Smooth muscle cell (in vitro differentiated cells): ENCODE measurements around the gene TH. TPM values are rescaled to one million over a fixed set of nuclear protein-coding genes. Genes with fewer than 3 reads are reported as not detected.

Experiments used
- DNase-seq: peaks from one replicate; lab custom pipeline; 2025; ENCODE audit not compliant: unreplicated experiment; lab: John Stamatoyannopoulos, UW
- H2AFZ ChIP-seq: fragments of 200-600 bp; sonication (generic); 2 replicates; pipeline ENCODE4 v1.6.0; 2016; ENCODE audit warnings: antibody characterized with exemption, low read depth, mild to moderate bottlenecking
- H3F3A ChIP-seq: fragments of 200-600 bp; sonication (generic); 2 replicates; pipeline ENCODE4 v1.6.0; 2017; ENCODE audit warnings: antibody characterized with exemption, low read depth
- H3K27ac ChIP-seq: fragments of 200-600 bp; sonication (generic); 2 replicates; pipeline ENCODE4 v1.5.1; 2016; ENCODE audit warnings: low read depth, mild to moderate bottlenecking
- H3K27me3 ChIP-seq: fragments of 200-600 bp; sonication (generic); 2 replicates; pipeline ENCODE4 v1.6.1; 2016; ENCODE audit warnings: low read depth, mild to moderate bottlenecking
- H3K36me3 ChIP-seq: fragments of 200-600 bp; sonication (generic); 2 replicates; pipeline ENCODE4 v1.5.1; 2016; ENCODE audit warnings: low read depth
- H3K4me1 ChIP-seq: fragments of 200-600 bp; sonication (generic); 2 replicates; pipeline ENCODE4 v1.5.1; 2016; ENCODE audit warnings: low read depth
- H3K4me2 ChIP-seq: fragments of 200-600 bp; sonication (generic); 2 replicates; pipeline ENCODE4 v1.6.0; 2016; ENCODE audit warnings: mild to moderate bottlenecking
- H3K4me3 ChIP-seq: fragments of 200-600 bp; sonication (generic); 2 replicates; pipeline ENCODE4 v1.5.1; 2016; ENCODE audit warnings: mild to moderate bottlenecking
- H3K79me2 ChIP-seq: fragments of 200-600 bp; sonication (generic); 2 replicates; pipeline ENCODE4 v1.6.0; 2016; ENCODE audit warnings: low read depth, mild to moderate bottlenecking
- H3K9ac ChIP-seq: fragments of 200-600 bp; sonication (generic); 2 replicates; pipeline ENCODE4 v1.6.0; 2016; ENCODE audit warnings: low read depth
- H3K9me3 ChIP-seq: fragments of 200-600 bp; sonication (generic); replicated peaks from 2 replicates; pipeline ENCODE4 v1.5.1; 2016; ENCODE audit warnings: low read depth
- H4K20me1 ChIP-seq: fragments of 200-600 bp; sonication (generic); 2 replicates; pipeline ENCODE4 v1.6.0; 2016; ENCODE audit warnings: low read depth
- CTCF ChIP-seq: fragments of 200-600 bp; sonication (generic); IDR thresholded peaks from 2 replicates; pipeline ENCODE4 v1.5.1; 2017; ENCODE audit warnings: borderline replicate concordance, mild to moderate bottlenecking, antibody characterized with exemption; ENCODE audit not compliant: insufficient read depth, poor library complexity, severe bottlenecking
- WGBS: methylation state at CpG from one replicate; pipeline ENCODE4 v1.1.7; 2016; ENCODE audit warnings: low lambda C conversion rate; 5-methylcytosine and 5-hydroxymethylcytosine counted together
- polyA plus RNA-seq: library from polyadenylated mRNA; unstranded; fragments of >200 nt; fragmentation: Nextera tagmentation; extraction: Ambion mirVana; gene quantifications from 2 replicates; pipeline ENCODE4 v1.2.1, GENCODE V29; 2016
- total RNA-seq: library from RNA; depleted of rRNA; stranded (reverse); fragments of >200 nt; gene quantifications from 2 replicates; pipeline ENCODE4 v1.2.3, GENCODE V29; 2014

The TH gene
- total and polyA plus RNA-seq, 2 experiments from 2014 or later: not detected

- Histone ChIP-seq H2AFZ (no peak overlapping the region), H3K4me3 (no peak overlapping the region), H4K20me1 (no peaks in the 10 kb centered on the region), H3K4me1 (peaks cover 15% of the 10 kb centered on the region), H3K36me3 (no peaks in the 10 kb centered on the region), H3K27me3 (peaks cover 16% of the 10 kb centered on the region), H3K4me2 (no peak overlapping the region), H3K79me2 (no peaks in the 10 kb centered on the region), H3K9ac (no peak overlapping the region), H3K27ac (no peak overlapping the region), H3K9me3 (no peaks in the 10 kb centered on the region), H3F3A (no peaks in the 10 kb centered on the region)
- WGBS: 90% methylated on average over 28 of the region's 28 CpGs
- DNase-seq: no peak
- no peak for TF ChIP-seq CTCF
Measured at GRCh38 chr11:2214527-2215229, 43.1 kb upstream of the TH start.

- H3K27ac ChIP-seq: no peak overlapping the region
- H3K9ac ChIP-seq: no peak overlapping the region
- peaks cover 15% of the 10 kb centered on the region for H3K4me1 ChIP-seq
- H3K79me2 ChIP-seq: no peaks in the 10 kb centered on the region
- 81% methylated on average over 11 of the region's 11 CpGs for WGBS
- no peak overlapping the region for H3K4me2 ChIP-seq
- no peak overlapping the region for H3K4me3 ChIP-seq
- no peak overlapping the region for H2AFZ ChIP-seq
- no peak for DNase-seq
- H3F3A ChIP-seq: no peaks in the 10 kb centered on the region
- H3K9me3 ChIP-seq: no peaks in the 10 kb centered on the region
- H4K20me1 ChIP-seq: no peaks in the 10 kb centered on the region
- TF ChIP-seq CTCF: no peak
- H3K27me3 ChIP-seq: peaks cover 16% of the 10 kb centered on the region
- H3K36me3 ChIP-seq: no peaks in the 10 kb centered on the region
Measured at GRCh38 chr11:2213890-2214526, 42.4 kb upstream of the TH start.

GRCh38 chr11:2213384-2213842 lies 41.8 kb upstream of the TH start:
- no peak for DNase-seq

More at GRCh38 chr11:2213384-2213842, 41.8 kb upstream of the TH start:
- 58% methylated on average over 16 of the region's 16 CpGs for WGBS
- H3K4me1 ChIP-seq: peaks cover 15% of the 10 kb centered on the region
- no peak overlapping the region for H3K4me2 ChIP-seq
- H2AFZ ChIP-seq: no peak overlapping the region
- no peaks in the 10 kb centered on the region for H3K9me3 ChIP-seq
- H3K27ac ChIP-seq: no peak overlapping the region
- H3K36me3 ChIP-seq: no peaks in the 10 kb centered on the region
- peaks cover 14% of the 10 kb centered on the region for H3K27me3 ChIP-seq
- no peak for TF ChIP-seq CTCF
- H4K20me1 ChIP-seq: no peaks in the 10 kb centered on the region
- no peak overlapping the region for H3K4me3 ChIP-seq
- H3F3A ChIP-seq: no peaks in the 10 kb centered on the region
- H3K9ac ChIP-seq: no peak overlapping the region
- no peaks in the 10 kb centered on the region for H3K79me2 ChIP-seq
